Mesothelial cell of epicardium (in vitro differentiated cells): ENCODE measurements around the gene RSPO4. TPM values are rescaled to one million over a fixed set of nuclear protein-coding genes. Genes with fewer than 3 reads are reported as not detected.

Experiments used
- DNase-seq, 2 experiments: peaks; one replicate each; pipeline ENCODE4 v3.0.0; 2021; ENCODE audit warnings: low spot score in 2 of 2; ENCODE audit not compliant: unreplicated experiment in 2 of 2
- H3K27ac Mint-ChIP-seq: 2 replicates; pipeline ENCODE4 v1.8.0; 2021; ENCODE audit warnings: mixed read lengths
- H3K27me3 Mint-ChIP-seq: 2 replicates; pipeline ENCODE4 v1.8.0; 2021; ENCODE audit warnings: low read depth, mixed read lengths
- H3K36me3 Mint-ChIP-seq: 2 replicates; pipeline ENCODE4 v1.8.0; 2021; ENCODE audit warnings: mixed read lengths
- H3K4me1 Mint-ChIP-seq: 2 replicates; pipeline ENCODE4 v1.8.0; 2021; ENCODE audit warnings: mixed read lengths
- H3K4me3 Mint-ChIP-seq: 2 replicates; pipeline ENCODE4 v1.8.0; 2021; ENCODE audit warnings: mild to moderate bottlenecking, moderate library complexity, mixed read lengths
- H3K9me3 Mint-ChIP-seq: 2 replicates; pipeline ENCODE4 v1.8.0; 2021; ENCODE audit warnings: mixed read lengths
- CTCF ChIP-seq: fragments of 200-600 bp; sonication (generic); IDR thresholded peaks from one replicate; pipeline ENCODE4 v1.5.0; 2021; ENCODE audit warnings: antibody characterized with exemption; ENCODE audit not compliant: unreplicated experiment
- total RNA-seq: library from RNA; stranded (reverse); gene quantifications from 3 replicates; pipeline ENCODE4 v1.2.1, GENCODE V29; 2021

RSPO4 gene
- total RNA-seq, 1 donor from 2014 or later = 8.9 TPM

- DNase-seq = no peak
- Mint-ChIP-seq H3K4me3 (no peak overlapping the region), H3K4me1 (peaks cover 2% of the 10 kb centered on the region), H3K27me3 (peaks cover 13% of the 10 kb centered on the region), H3K9me3 (no peaks in the 10 kb centered on the region), H3K27ac (no peak overlapping the region), H3K36me3 (no peaks in the 10 kb centered on the region)
- TF ChIP-seq CTCF = peak; percentile 31
Observed at GRCh38 chr20:973785-974194, 28.3 kb downstream of the RSPO4 start.

GRCh38 chr20:972256-972655, 29.9 kb downstream of the RSPO4 start:
- Mint-ChIP-seq H3K27ac (no peak overlapping the region), H3K4me1 (peaks cover 2% of the 10 kb centered on the region), H3K27me3 (peaks cover 15% of the 10 kb centered on the region), H3K4me3 (no peak overlapping the region), H3K36me3 (no peaks in the 10 kb centered on the region), H3K9me3 (no peaks in the 10 kb centered on the region)
- no peak for TF ChIP-seq CTCF
- DNase-seq = no peak

GRCh38 chr20:971346-971745, 30.8 kb downstream of the RSPO4 start:
- no peaks in the 10 kb centered on the region for H3K9me3 Mint-ChIP-seq
- no peak for DNase-seq

GRCh38 chr20:969868-970267, 32.2 kb downstream of the RSPO4 start:
- Mint-ChIP-seq H3K4me1 (peaks cover 2% of the 10 kb centered on the region), H3K9me3 (no peaks in the 10 kb centered on the region), H3K36me3 (no peaks in the 10 kb centered on the region), H3K27ac (no peak overlapping the region), H3K27me3 (peaks cover 21% of the 10 kb centered on the region), H3K4me3 (no peak overlapping the region)
- DNase-seq = no peak
- no peak for TF ChIP-seq CTCF

More at GRCh38 chr20:971346-971745, 30.8 kb downstream of the RSPO4 start:
- H3K36me3 Mint-ChIP-seq = no peaks in the 10 kb centered on the region
- peaks cover 15% of the 10 kb centered on the region for H3K27me3 Mint-ChIP-seq
- no peak for TF ChIP-seq CTCF
- peaks cover 2% of the 10 kb centered on the region for H3K4me1 Mint-ChIP-seq
- H3K27ac Mint-ChIP-seq = no peak overlapping the region
- no peak overlapping the region for H3K4me3 Mint-ChIP-seq

GRCh38 chr20:967796-968742, 34.0 kb downstream of the RSPO4 start:
- Mint-ChIP-seq H3K4me3 (no peak overlapping the region), H3K36me3 (no peaks in the 10 kb centered on the region), H3K27me3 (peaks cover 23% of the 10 kb centered on the region), H3K27ac (no peak overlapping the region), H3K9me3 (no peaks in the 10 kb centered on the region), H3K4me1 (no peaks in the 10 kb centered on the region)
- no peak for DNase-seq
- no peak for TF ChIP-seq CTCF
